Right lobe of liver (tissue), 6 donors: ENCODE measurements around the gene TEX19. TPM values are rescaled to one million over a fixed set of nuclear protein-coding genes. Genes with fewer than 3 reads are reported as not detected.

Experiments
- ATAC-seq, 4 donors: fragments of 200-7000 bp; cut with Tn5 transposase; one replicate each; pipeline ENCODE4 v1.9.1; 2020; ENCODE audit warnings: mild to moderate bottlenecking in 4 of 4, moderate library complexity in 4 of 4
- DNase-seq, 3 donors: peaks; one replicate each; pipeline ENCODE4 v3.0.0-alpha.2; 2020
- H3K27ac ChIP-seq, 3 donors: fragments of 200-600 bp; one replicate each; pipeline ENCODE4 v1.8.0; 2022
- H3K27me3 ChIP-seq, 2 donors: fragments of 200-600 bp; one replicate each; pipeline ENCODE4 v1.8.0; 2022
- H3K36me3 ChIP-seq, 4 donors: fragments of 200-600 bp; sonication (generic) in 1 of 4; one replicate each; pipeline versions ENCODE4 v1.5.1 to v1.8.0; 2017 to 2022; ENCODE audit warnings: control low read depth in 1 of 4
- H3K4me1 ChIP-seq, 4 donors: fragments of 200-600 bp; sonication (generic) in 1 of 4; one replicate each; pipeline versions ENCODE4 v1.5.1 to v1.8.0; 2017 to 2022; ENCODE audit warnings: control low read depth in 1 of 4
- H3K4me3 ChIP-seq, 3 donors: fragments of 200-600 bp; one replicate each; pipeline ENCODE4 v1.8.0; 2022
- H3K9me3 ChIP-seq, 4 donors: fragments of 200-600 bp; sonication (generic) in 1 of 4; one replicate each; pipeline versions ENCODE4 v1.5.1 to v1.8.0; 2017 to 2022; ENCODE audit warnings: control low read depth in 1 of 4
- POLR2A ChIP-seq: fragments of 450-650 bp; IDR thresholded peaks from one replicate; pipeline ENCODE4 v1.6.1; 2017; ENCODE audit warnings: antibody characterized with exemption, mild to moderate bottlenecking
- WGBS: methylation state at CpG from one replicate; pipeline ENCODE4 v1.1.6; 2018; ENCODE audit warnings: low coverage, low lambda C conversion rate; ENCODE audit not compliant: insufficient coverage; ENCODE audit errors: missing lambda C conversion rate; 5-methylcytosine and 5-hydroxymethylcytosine counted together
- intact Hi-C, 2 donors: fragments of 100-400 bp; cut with DNase I; formaldehyde crosslinking; loops; one replicate each; pipeline versions ENCODE4 v1.11.2 to v1.14.1; 2022
- total RNA-seq, 6 experiments: library from RNA; depleted of rRNA in 2 of 6; stranded (reverse); fragments of >200 nt in 2 of 6; fragmentation: NEBNext Ultra II Directional in 3 of 6; extraction: Animal tissue kit (Norgen Biotek cat#: 25700) in 3 of 6; gene quantifications; one replicate each; pipeline versions ENCODE4 v1.1.0 to v1.2.4, GENCODE V29; 2016 to 2023
- TF ChIP-seq, protein P1 (sequence below), 4 donors: fragments of 200-600 bp in 3 of 4; fragments of 450-650 bp in 1 of 4; IDR thresholded peaks; one replicate each; pipeline versions ENCODE4 v1.5.1 to v1.8.0; 2016 to 2022; ENCODE audit warnings: antibody characterized with exemption in 4 of 4, mild to moderate bottlenecking in 2 of 4
- donor health status: DM: no; HTN: yes; CAD: no.
- donor health status: DM: no; HTN: no; CAD: no.
- donor health status: DM: no; HTN: no; CAD: no.
- donor health status: DM: no; HTN: yes; CAD: no.
- donor health status: DM: no; HTN: yes; CAD: no.

Gene TEX19
- total RNA-seq, 6 experiments from 2014 or later, result not detected

DNA sequence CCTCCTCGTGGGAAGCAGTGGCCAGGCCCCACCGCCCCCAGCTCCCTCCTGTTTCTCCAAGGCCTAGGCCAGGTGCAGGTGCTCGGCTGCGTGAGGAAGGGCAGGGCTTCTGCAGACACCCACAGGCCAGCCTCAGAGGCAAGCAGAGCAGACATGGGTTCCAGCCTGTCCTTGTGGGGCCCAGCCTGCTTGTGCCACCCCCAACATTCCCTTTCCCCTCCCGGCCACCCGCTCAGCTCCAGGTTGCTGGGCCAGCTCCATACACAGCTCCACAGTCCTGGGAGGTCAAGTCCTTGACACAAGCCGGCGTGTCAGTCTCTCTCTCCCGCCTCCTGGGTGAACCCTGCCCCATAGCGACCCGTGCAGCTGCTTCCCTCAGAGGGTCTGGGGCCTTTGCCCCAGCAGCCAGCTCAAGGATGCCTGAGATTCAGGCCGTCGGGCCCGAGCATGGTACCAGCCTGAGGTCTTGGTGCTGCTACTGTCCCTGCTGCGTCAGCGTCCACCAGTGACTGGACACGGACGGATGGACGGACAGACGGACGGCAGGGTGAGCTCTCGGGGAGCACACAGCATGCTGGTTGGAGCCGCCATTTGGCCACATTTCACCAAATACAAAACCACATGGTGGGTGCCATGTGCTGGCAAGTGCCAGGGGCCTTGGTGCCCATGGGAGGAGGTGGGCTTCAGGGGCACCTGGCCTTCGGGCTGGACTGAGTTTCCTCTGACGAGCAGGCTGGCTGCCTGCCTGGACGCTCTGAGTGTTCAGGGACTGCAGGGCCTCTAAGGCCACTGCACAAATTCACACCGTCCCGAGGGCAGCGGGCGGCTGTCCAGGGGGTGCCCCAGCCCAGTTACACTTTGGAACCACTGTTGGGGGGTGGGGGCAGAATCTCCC lies 33.5 kb upstream of the TEX19 start:
- DNase-seq, result peak; percentile 62 to 75 (median 65)
- no peak overlapping the region for H3K4me3 ChIP-seq
- H3K9me3 ChIP-seq, result no peaks in the 10 kb centered on the region
- TF ChIP-seq POLR2A, result no peak
- TF ChIP-seq, protein P1, sequence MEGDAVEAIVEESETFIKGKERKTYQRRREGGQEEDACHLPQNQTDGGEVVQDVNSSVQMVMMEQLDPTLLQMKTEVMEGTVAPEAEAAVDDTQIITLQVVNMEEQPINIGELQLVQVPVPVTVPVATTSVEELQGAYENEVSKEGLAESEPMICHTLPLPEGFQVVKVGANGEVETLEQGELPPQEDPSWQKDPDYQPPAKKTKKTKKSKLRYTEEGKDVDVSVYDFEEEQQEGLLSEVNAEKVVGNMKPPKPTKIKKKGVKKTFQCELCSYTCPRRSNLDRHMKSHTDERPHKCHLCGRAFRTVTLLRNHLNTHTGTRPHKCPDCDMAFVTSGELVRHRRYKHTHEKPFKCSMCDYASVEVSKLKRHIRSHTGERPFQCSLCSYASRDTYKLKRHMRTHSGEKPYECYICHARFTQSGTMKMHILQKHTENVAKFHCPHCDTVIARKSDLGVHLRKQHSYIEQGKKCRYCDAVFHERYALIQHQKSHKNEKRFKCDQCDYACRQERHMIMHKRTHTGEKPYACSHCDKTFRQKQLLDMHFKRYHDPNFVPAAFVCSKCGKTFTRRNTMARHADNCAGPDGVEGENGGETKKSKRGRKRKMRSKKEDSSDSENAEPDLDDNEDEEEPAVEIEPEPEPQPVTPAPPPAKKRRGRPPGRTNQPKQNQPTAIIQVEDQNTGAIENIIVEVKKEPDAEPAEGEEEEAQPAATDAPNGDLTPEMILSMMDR (IDR thresholded peaks at IDR 0.05), result no peak
- no peaks in the 10 kb centered on the region for H3K36me3 ChIP-seq
- intact Hi-C loops, result no loop called here
- H3K27me3 ChIP-seq, result no peaks in the 10 kb centered on the region
- ATAC-seq, result peak in 3 of 4 donors; percentile 9 to 30 (median 17)
- peak overlapping the region in 1 of 3 donors; percentile 48 for H3K27ac ChIP-seq
- H3K4me1 ChIP-seq, result peaks cover 0 to 35% (median 11%) of the 10 kb centered on the region in 4 donors
- no CpG with 5 or more reads among the region's 30 CpGs for WGBS

DNA sequence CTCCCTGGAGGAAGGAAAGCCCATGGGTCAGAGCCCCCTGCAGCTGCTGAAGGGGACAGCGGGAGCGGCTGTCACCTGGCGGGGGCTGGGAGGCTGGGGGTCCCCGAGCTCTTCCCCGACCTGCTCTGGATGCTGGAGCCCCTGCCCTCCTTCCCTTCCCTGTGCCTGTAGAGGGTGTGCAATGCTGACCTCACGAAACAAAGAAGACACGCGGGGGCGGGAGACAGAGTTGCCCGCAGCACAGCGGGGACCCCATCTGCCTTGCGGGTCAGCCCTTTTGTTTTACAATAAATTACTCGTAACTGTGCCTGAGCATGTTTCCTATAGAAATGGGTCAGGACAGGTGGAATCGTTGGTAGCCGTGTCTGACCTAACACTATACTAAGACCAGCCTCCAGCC lies 31.8 kb upstream of the TEX19 start:
- Histone ChIP-seq H3K9me3 (no peaks in the 10 kb centered on the region), H3K4me3 (no peak overlapping the region), H3K27me3 (no peaks in the 10 kb centered on the region), H3K36me3 (no peaks in the 10 kb centered on the region), H3K4me1 (peaks cover 0 to 35% (median 11%) of the 10 kb centered on the region in 4 donors), H3K27ac (no peak overlapping the region)
- no peak for TF ChIP-seq POLR2A
- TF ChIP-seq, protein P1 (IDR thresholded peaks at IDR 0.05), result no peak
- WGBS, result 56% methylated on average over 4 of the region's 15 CpGs
- DNase-seq (peak in 1 of 3 donors; percentile 15), ATAC-seq (no peak)
- intact Hi-C loops, result no loop called here

DNA sequence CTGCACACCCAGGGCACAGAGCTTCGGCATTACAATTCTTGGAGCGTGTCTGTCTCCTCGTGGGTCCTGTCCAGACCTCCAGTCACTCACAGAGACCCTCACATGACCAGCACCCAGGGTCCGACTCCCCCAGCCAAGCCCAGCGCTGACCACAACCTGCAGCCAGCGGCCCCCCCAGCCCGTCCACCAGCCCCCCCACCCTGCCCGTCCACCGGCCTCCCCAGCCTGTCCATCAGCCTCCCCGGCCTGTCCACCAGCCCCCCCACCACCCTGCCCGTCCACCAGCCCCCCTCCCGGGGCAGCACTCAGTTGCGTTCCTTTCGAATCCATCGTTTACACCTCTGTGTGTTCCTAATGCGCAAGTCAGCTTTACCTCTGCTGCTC lies 31.3 kb upstream of the TEX19 start:
- 51% methylated on average over 8 of the region's 16 CpGs for WGBS
- no peak for TF ChIP-seq POLR2A
- TF ChIP-seq, protein P1 (IDR thresholded peaks at IDR 0.05), result no peak
- Histone ChIP-seq H3K27me3 (no peaks in the 10 kb centered on the region), H3K4me1 (peaks cover 0 to 35% (median 11%) of the 10 kb centered on the region in 4 donors), H3K9me3 (no peaks in the 10 kb centered on the region), H3K4me3 (peak overlapping the region in 1 of 3 donors; percentile 28), H3K27ac (peak overlapping the region in 2 of 3 donors; percentile 74 to 93), H3K36me3 (no peaks in the 10 kb centered on the region)
- intact Hi-C loops, result no loop called here
- no peak for DNase-seq
- ATAC-seq, result no peak

DNA sequence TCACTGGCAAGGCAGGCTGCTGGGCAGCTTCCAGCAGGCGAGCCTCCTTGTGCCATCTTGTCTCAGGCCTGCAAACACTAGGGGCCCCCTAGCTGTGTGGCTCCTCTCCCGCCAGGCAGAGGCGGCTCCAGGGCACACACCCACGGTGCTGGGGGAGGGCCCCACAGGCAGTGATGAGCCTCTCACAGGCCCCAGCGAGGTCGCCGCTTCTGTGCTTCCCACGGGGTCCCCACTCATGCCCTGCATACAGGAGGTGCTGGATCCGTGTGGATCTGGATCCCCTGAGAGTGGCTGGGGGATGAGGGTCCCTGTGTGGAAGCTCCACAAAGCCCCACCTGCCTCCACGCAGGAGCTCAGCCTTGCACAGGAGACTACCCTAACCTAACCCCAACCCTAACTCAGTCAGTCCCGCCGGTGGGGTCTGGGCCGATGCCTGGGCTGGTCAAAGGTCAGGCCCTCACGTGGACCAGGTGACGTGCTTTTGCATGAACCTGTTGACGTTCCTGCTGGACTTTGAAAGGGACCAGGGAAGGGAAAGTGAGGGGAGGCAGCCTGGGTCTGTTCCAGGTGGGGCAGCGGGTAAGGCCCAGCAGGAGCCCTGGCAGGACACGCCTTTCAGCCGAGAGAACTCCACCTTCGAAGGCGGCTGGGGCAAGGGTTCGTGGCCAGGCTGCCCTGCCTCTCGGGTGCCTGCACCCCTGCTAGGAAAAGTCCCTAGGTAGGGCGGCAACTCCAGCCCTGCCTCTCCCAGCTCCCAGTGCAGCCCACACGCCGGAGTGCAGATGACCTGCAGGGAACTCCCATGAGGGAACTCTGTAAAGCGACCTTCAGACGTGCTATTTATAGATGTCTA lies 30.7 kb upstream of the TEX19 start:
- DNase-seq (peak; percentile 88 to 98 (median 95)), ATAC-seq (peak; percentile 74 to 81 (median 80))
- H3K27me3 ChIP-seq, result no peaks in the 10 kb centered on the region
- TF ChIP-seq, protein P1 (IDR thresholded peaks at IDR 0.05), result no peak
- peak; percentile 39 for TF ChIP-seq POLR2A
- WGBS, result 38% methylated on average over 3 of the region's 28 CpGs
- peaks cover 0 to 35% (median 11%) of the 10 kb centered on the region in 4 donors for H3K4me1 ChIP-seq
- peak overlapping the region; percentile 54 to 93 (median 74) for H3K27ac ChIP-seq
- intact Hi-C loops, result no loop called here
- H3K9me3 ChIP-seq, result no peaks in the 10 kb centered on the region
- H3K4me3 ChIP-seq, result peak overlapping the region in 1 of 3 donors; percentile 28
- no peaks in the 10 kb centered on the region for H3K36me3 ChIP-seq
